Activated naive CD4-positive, alpha-beta T cell treated with anti-CD3 and anti-CD28 coated beads, Interleukin-2, amount 50 U/mL, for 24 hours (primary cell): ENCODE data around the gene ZMYND8.

ENCODE experiments used
- H3K27ac Mint-ChIP-seq: one replicate; pipeline ENCODE4 v1.8.0; 2021; ENCODE audit warnings: mild to moderate bottlenecking, mixed read lengths
- H3K27me3 Mint-ChIP-seq: one replicate; pipeline ENCODE4 v1.8.0; 2021; ENCODE audit warnings: mixed read lengths
- H3K36me3 Mint-ChIP-seq: one replicate; pipeline ENCODE4 v1.8.0; 2021; ENCODE audit warnings: mixed read lengths
- H3K4me1 Mint-ChIP-seq: one replicate; pipeline ENCODE4 v1.8.0; 2021; ENCODE audit warnings: mixed read lengths
- H3K4me3 Mint-ChIP-seq: one replicate; pipeline ENCODE4 v1.8.0; 2021; ENCODE audit warnings: mild to moderate bottlenecking, mixed read lengths
- H3K9me3 Mint-ChIP-seq: one replicate; pipeline ENCODE4 v1.8.0; 2021; ENCODE audit warnings: mixed read lengths

Gene ZMYND8

GRCh38 chr20:47350691-47351545, 5.6 kb downstream of the ZMYND8 start:
- Mint-ChIP-seq H3K4me3 (no peak overlapping the region), H3K9me3 (no peaks in the 10 kb centered on the region), H3K27ac (no peak overlapping the region), H3K4me1 (no peaks in the 10 kb centered on the region), H3K36me3 (peaks cover 10% of the 10 kb centered on the region), H3K27me3 (no peaks in the 10 kb centered on the region)

DNA sequence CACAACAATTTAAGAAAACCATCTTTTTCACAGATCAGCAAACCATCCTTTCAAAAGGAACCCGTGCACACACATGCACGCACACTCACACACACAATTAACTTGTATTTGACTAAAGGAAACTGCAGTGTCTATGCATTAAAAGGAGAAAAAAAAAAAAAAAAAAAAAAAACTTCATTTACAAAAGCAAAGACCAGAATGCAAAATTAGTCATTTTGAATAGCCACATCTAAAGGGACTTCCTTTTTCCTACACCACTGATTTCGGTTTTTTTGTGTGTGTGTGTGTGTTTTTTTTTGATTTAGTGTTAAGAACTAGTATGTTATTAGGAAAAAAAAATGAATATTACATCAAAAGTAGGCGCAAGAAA, 6.3 kb downstream of the ZMYND8 start:
- Mint-ChIP-seq H3K36me3 (peaks cover 12% of the 10 kb centered on the region), H3K27ac (no peak overlapping the region), H3K4me3 (no peak overlapping the region), H3K27me3 (no peaks in the 10 kb centered on the region), H3K4me1 (peaks cover 2% of the 10 kb centered on the region), H3K9me3 (no peaks in the 10 kb centered on the region)

DNA sequence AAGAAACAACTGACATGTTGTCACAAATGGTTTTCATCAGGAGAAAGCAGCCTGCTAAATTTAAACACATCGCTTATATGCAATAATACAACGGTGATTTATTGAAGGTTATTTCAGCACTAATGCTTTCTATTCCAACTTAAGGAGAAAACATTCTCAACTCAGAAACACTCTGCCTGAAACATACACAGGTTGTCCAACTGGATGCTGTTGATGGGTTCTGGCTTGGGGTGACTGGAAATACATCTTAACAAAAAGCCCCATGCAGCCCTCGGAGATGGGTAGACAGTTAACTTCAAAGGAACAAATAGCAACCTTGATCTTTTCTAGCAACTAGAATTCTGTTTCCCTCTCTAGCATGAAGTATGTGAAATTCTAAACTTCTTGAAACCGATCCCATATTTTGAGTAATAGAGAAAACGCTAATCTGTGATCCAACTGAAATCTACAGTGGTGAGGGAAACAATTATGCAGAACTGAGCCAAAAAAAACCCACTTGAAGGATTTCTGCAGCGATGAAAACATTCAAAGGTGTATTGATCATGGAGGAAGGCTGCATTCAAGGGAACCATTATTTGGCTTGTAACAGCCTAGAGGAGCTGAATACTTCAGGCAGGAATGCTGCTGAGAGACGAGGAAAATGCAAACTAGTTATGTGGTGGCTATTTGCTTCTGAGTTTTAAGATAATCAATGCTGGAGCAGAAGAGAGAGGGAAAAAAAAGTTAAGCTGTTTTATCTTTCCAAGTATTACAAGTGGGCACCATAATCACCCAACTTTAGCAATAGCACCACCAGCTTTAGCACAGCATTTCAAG, 6.9 kb downstream of the ZMYND8 start:
- H3K36me3 Mint-ChIP-seq, result peaks cover 13% of the 10 kb centered on the region
- no peaks in the 10 kb centered on the region for H3K9me3 Mint-ChIP-seq
- no peaks in the 10 kb centered on the region for H3K27me3 Mint-ChIP-seq
- no peak overlapping the region for H3K27ac Mint-ChIP-seq
- H3K4me1 Mint-ChIP-seq, result peaks cover 5% of the 10 kb centered on the region
- H3K4me3 Mint-ChIP-seq, result no peak overlapping the region

DNA sequence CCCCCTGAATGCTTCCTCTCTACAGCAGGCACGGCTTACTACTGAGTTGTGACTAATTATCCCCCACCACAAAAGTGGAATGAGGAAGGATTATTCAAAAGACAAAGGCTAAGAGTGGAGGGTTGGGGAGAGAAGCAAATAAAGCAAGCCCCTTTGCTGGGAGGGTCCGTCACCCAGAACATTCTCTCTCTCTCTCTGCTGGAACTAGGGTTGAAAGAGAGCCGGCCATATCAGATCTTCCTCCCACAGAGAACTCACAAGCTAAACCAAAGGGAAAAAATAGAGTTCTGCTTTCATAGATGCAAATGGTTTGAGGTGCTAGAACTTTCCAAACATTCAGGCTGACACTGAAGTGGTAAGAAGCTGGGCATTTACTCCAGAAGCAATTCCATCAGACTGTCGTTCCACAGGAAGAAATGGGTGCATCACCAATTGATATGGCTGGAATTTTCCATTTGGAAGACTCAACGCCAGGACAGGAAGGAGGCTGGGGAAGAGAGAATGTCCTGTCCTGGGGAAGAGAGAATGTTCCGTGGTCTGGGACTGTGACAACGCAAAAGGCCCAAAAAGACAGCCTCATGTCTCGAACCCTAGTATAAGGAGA, 7.9 kb downstream of the ZMYND8 start:
- Mint-ChIP-seq H3K27ac (no peak overlapping the region), H3K4me3 (no peak overlapping the region), H3K4me1 (peaks cover 11% of the 10 kb centered on the region), H3K27me3 (no peaks in the 10 kb centered on the region), H3K9me3 (no peaks in the 10 kb centered on the region), H3K36me3 (peaks cover 16% of the 10 kb centered on the region)

- H3K4me3 Mint-ChIP-seq, result peak overlapping the region; percentile 33
- H3K36me3 Mint-ChIP-seq, result peaks cover 17% of the 10 kb centered on the region
- no peaks in the 10 kb centered on the region for H3K9me3 Mint-ChIP-seq
- peaks cover 19% of the 10 kb centered on the region for H3K4me1 Mint-ChIP-seq
- peak overlapping the region; percentile 30 for H3K27ac Mint-ChIP-seq
- no peaks in the 10 kb centered on the region for H3K27me3 Mint-ChIP-seq
Observed at GRCh38 chr20:47347661-47348435, 8.7 kb downstream of the ZMYND8 start.

DNA sequence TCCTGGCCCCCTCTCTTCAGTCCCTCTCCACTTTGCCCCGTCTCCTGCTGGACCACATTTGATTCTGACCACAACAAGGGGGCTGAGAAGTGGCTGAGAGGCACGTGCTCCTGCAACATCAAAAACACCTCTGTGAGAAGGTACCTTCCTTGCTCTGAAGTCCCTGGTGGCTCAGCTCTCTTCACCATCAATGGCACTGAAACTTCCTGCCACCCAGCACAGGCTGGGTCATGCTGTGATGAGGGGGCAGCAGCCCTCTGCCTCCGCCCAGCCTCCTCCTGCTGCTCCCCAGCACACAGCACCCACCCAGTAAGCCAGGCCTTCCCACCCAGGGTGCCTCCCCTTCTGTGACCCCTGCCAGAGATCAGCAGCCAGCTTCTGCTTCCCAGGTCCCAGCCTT, 10.3 kb downstream of the ZMYND8 start:
- H3K36me3 Mint-ChIP-seq, result peaks cover 19% of the 10 kb centered on the region
- H3K27ac Mint-ChIP-seq, result peak overlapping the region; percentile 89

GRCh38 chr20:47345214-47345613, 11.3 kb downstream of the ZMYND8 start:
- Mint-ChIP-seq H3K4me1 (peaks cover 27% of the 10 kb centered on the region), H3K4me3 (peak overlapping the region; percentile 30), H3K36me3 (peaks cover 19% of the 10 kb centered on the region), H3K27ac (peak overlapping the region; percentile 70), H3K9me3 (no peaks in the 10 kb centered on the region), H3K27me3 (no peaks in the 10 kb centered on the region)

More for the DNA sequence above, 10.3 kb downstream of the ZMYND8 start:
- Mint-ChIP-seq H3K9me3 (no peaks in the 10 kb centered on the region), H3K27me3 (no peaks in the 10 kb centered on the region), H3K4me1 (peaks cover 23% of the 10 kb centered on the region), H3K4me3 (peak overlapping the region; percentile 19)

- Mint-ChIP-seq H3K36me3 (peaks cover 19% of the 10 kb centered on the region), H3K27me3 (no peaks in the 10 kb centered on the region), H3K4me3 (no peak overlapping the region), H3K9me3 (no peaks in the 10 kb centered on the region), H3K4me1 (peaks cover 36% of the 10 kb centered on the region), H3K27ac (no peak overlapping the region)
Observed at GRCh38 chr20:47343007-47343472, 13.5 kb downstream of the ZMYND8 start.

- no peak overlapping the region for H3K27ac Mint-ChIP-seq
- no peak overlapping the region for H3K4me3 Mint-ChIP-seq
- peaks cover 50% of the 10 kb centered on the region for H3K4me1 Mint-ChIP-seq
- no peaks in the 10 kb centered on the region for H3K27me3 Mint-ChIP-seq
- H3K9me3 Mint-ChIP-seq, result no peaks in the 10 kb centered on the region
- H3K36me3 Mint-ChIP-seq, result peaks cover 5% of the 10 kb centered on the region
Observed at GRCh38 chr20:47338131-47338628, 18.3 kb downstream of the ZMYND8 start.

DNA sequence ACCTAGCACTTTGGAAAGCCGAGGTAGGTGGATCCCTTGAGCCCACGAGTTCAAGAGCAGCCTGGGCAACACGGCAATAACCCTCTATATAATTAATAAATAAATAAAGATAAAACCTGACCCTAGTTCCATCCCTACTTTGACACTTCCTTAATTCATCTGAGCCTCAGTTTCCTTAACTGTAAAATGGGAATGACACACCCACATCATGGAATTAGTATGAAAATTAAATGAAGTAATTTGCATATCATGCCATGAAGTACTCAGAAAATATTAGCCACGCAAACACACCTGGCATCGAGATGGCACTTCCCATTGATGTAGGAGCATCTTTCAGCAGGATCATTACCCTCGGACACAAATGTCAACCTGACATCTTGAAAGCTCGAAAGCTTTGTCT, 19.1 kb downstream of the ZMYND8 start:
- Mint-ChIP-seq H3K4me1 (peaks cover 51% of the 10 kb centered on the region), H3K27me3 (no peaks in the 10 kb centered on the region), H3K27ac (no peak overlapping the region), H3K4me3 (no peak overlapping the region), H3K36me3 (peaks cover 4% of the 10 kb centered on the region), H3K9me3 (no peaks in the 10 kb centered on the region)

DNA sequence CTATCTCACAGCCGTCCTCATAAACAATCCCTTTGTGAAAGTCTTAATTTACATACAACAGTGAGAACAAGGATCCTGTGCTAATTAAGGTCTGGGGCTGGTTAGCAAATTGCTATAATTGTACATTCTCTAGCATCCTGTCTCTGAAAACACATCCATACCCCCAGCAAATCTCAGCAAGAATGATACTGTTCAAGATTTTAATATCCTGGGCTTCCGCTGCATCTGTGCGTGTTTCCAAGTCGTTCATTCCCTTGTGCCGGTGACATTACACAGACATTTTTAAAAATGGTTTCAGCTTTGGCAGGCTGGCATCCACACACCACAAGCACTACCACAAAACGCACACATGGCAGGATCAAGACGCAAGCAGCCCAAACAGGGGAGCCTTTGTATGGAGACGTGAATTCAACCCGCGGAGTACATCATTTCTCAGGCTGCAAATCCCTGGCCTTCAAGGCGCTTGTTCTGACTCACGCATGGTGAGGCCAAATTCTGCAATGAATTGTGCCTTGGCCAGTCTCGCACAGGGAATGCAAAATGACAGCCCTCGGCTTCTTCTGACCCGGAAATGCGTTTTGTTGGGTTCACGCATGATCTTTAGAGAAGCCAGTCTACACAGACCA, 20.3 kb downstream of the ZMYND8 start:
- H3K4me3 Mint-ChIP-seq, result no peak overlapping the region
- H3K4me1 Mint-ChIP-seq, result peaks cover 61% of the 10 kb centered on the region
- no peaks in the 10 kb centered on the region for H3K9me3 Mint-ChIP-seq
- peaks cover 8% of the 10 kb centered on the region for H3K36me3 Mint-ChIP-seq
- H3K27ac Mint-ChIP-seq, result no peak overlapping the region
- no peaks in the 10 kb centered on the region for H3K27me3 Mint-ChIP-seq

DNA sequence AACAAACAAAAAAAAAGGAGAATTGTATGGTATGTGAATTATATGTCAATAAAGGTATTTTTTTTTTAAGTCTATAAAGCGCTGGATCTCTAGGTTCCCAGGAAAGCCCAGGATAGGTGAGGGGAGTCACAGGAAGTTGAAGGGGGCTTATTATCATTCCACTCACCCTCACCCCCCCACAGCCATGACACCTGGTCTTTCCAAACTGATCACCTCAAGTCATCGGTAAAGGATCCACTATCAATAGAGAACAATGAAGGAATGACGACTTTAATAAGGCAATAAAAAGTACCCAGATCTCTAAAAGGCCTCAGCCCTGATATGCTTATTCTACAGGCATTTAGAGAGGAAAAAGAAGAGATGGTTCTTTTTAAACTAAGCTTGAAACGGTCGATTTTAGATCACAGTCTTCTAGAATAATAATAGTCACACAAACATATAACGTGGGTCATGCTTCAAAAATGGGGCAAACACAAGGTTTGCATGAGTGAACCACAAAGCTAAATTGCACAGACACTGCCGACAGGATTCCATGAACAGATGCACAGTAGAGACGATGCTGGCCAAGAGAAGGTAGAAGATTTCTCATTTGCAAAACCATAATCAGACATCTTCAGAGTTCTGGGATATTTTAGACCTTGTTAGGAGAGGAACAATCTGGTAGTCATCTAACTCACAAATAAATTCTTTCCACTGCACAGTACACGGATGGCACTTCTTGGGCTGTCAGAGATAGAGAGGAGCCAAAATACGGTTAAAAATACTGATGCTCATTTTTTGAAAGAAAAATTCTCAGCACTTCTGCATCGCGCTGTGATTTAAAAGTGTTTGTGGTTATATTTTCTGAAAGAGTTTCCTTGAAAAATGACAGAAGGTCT, 21.0 kb downstream of the ZMYND8 start:
- Mint-ChIP-seq H3K36me3 (peaks cover 10% of the 10 kb centered on the region), H3K4me1 (peaks cover 64% of the 10 kb centered on the region), H3K4me3 (no peak overlapping the region), H3K9me3 (no peaks in the 10 kb centered on the region), H3K27me3 (no peaks in the 10 kb centered on the region), H3K27ac (no peak overlapping the region)

- Mint-ChIP-seq H3K4me3 (peak overlapping the region; percentile 49), H3K4me1 (peaks cover 67% of the 10 kb centered on the region), H3K9me3 (no peaks in the 10 kb centered on the region), H3K27ac (peak overlapping the region; percentile 30), H3K36me3 (peaks cover 10% of the 10 kb centered on the region), H3K27me3 (no peaks in the 10 kb centered on the region)
Observed at GRCh38 chr20:47334022-47334551, 22.4 kb downstream of the ZMYND8 start.
